ENCODE measurements around the gene S100A7A.
"Not testable (repeated sequence)": the region's sequence is repeated elsewhere in the genome, so short reads cannot be mapped to it uniquely, and the experiment has no call there.

Gene S100A7A

DNA sequence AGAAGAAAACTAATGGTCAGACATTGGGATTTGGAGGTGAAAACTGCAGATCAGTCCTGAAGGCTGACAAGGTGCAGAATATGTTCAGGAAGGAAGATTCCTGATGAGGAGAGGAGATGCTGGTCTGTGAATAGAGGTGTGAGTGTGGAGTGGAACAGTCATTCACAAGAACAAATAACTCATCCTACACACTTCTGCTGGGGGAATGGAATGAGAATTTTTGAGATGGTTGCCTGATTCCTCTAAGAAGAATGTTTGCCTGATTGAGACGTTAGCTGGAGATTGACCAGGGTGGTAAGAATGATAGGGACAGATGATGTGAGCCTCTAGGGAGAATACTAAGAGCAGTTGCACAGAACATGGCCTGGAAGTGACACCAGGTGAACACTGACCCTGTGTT is 40.1 kb downstream of the S100A7A start:
- H3K36me3 ChIP-seq (ENCODE audit: control insufficient read depth, insufficient read depth, low read length): no peaks in the 10 kb centered on the region
- H3K4me1 ChIP-seq (ENCODE audit: control insufficient read depth, insufficient read depth, low read length): no peaks in the 10 kb centered on the region
- no peaks in the 10 kb centered on the region for H3K9me3 ChIP-seq (ENCODE audit: control insufficient read depth, low read length)
- peaks cover 2% of the 10 kb centered on the region for H3K27me3 ChIP-seq (ENCODE audit: control insufficient read depth, insufficient read depth, low read length, poor library complexity, severe bottlenecking)
- H3K27ac ChIP-seq (ENCODE audit: insufficient read depth, low read depth, low read length, poor library complexity, severe bottlenecking): no peak overlapping the region
- 82 to 88% methylated on average over 1 of the region's 1 CpG for WGBS, 2 experiments
- no peak overlapping the region for H3K4me3 ChIP-seq (ENCODE audit: insufficient read depth, low read depth, low read length)

GRCh38 chr1:153459655-153460054 is 43.3 kb downstream of the S100A7A start:
- no peak overlapping the region for H3K27ac ChIP-seq (ENCODE audit: insufficient read depth, low read depth, low read length, poor library complexity, severe bottlenecking)
- 90 to 96% methylated on average over 2 of the region's 2 CpGs for WGBS, 2 experiments
- H3K9me3 ChIP-seq (ENCODE audit: control insufficient read depth, low read length): no peaks in the 10 kb centered on the region
- no peak overlapping the region for H3K4me3 ChIP-seq (ENCODE audit: insufficient read depth, low read depth, low read length)
- no peaks in the 10 kb centered on the region for H3K36me3 ChIP-seq (ENCODE audit: control insufficient read depth, insufficient read depth, low read length)
- no peaks in the 10 kb centered on the region for H3K27me3 ChIP-seq (ENCODE audit: control insufficient read depth, insufficient read depth, low read length, poor library complexity, severe bottlenecking)
- no peaks in the 10 kb centered on the region for H3K4me1 ChIP-seq (ENCODE audit: control insufficient read depth, insufficient read depth, low read length)

GRCh38 chr1:153460551-153460950 is 44.2 kb downstream of the S100A7A start, which contains the start of gene S100A7:
Gene S100A7 (minus strand): TSS chr1:153460651. CDS start chr1:153459013, 1,638 bp downstream.
- Histone ChIP-seq H3K27me3 (ENCODE audit: control insufficient read depth, insufficient read depth, low read length, poor library complexity, severe bottlenecking) (no peaks in the 10 kb centered on the region), H3K9me3 (ENCODE audit: control insufficient read depth, low read length) (no peaks in the 10 kb centered on the region), H3K4me1 (ENCODE audit: control insufficient read depth, insufficient read depth, low read length) (no peaks in the 10 kb centered on the region), H3K36me3 (ENCODE audit: control insufficient read depth, insufficient read depth, low read length) (no peaks in the 10 kb centered on the region), H3K4me3 (ENCODE audit: insufficient read depth, low read depth, low read length) (no peak within 1 kb of the TSS), H3K27ac (ENCODE audit: insufficient read depth, low read depth, low read length, poor library complexity, severe bottlenecking) (no peak within 1 kb of the TSS)
- 90 to 93% methylated on average over 4 of the region's 4 CpGs for WGBS, 2 experiments

DNA sequence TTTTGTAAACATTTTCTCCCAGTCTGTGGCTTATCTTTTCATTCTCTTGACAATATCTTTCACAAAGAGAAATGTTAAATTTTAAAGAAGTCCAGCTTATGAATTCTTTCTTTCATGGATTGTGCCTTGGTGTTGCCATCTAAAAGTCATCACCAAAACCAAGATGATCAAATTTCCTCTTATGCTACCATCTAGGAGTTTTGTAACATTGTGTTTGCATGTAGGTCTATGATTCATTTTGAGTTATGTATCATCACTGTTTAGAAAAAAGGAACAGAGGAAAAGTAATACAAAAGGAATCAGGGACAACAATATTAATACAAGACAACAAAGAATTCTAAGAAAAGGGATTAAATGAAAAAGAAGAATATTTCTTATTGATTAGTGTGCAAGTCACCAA is 46.4 kb downstream of the S100A7A start:
- not testable (repeated sequence) for H3K27ac ChIP-seq (ENCODE audit: insufficient read depth, low read depth, low read length, poor library complexity, severe bottlenecking); H3K4me1 ChIP-seq (ENCODE audit: control insufficient read depth, insufficient read depth, low read length); H3K9me3 ChIP-seq (ENCODE audit: control insufficient read depth, low read length); H3K4me3 ChIP-seq (ENCODE audit: insufficient read depth, low read depth, low read length); H3K36me3 ChIP-seq (ENCODE audit: control insufficient read depth, insufficient read depth, low read length); H3K27me3 ChIP-seq (ENCODE audit: control insufficient read depth, insufficient read depth, low read length, poor library complexity, severe bottlenecking)

GRCh38 chr1:153465811-153466636 is 49.7 kb downstream of the S100A7A start:
- Histone ChIP-seq H3K4me3 (ENCODE audit: insufficient read depth, low read depth, low read length) (no peak overlapping the region), H3K9me3 (ENCODE audit: control insufficient read depth, low read length) (no peaks in the 10 kb centered on the region), H3K27ac (ENCODE audit: insufficient read depth, low read depth, low read length, poor library complexity, severe bottlenecking) (no peak overlapping the region), H3K36me3 (ENCODE audit: control insufficient read depth, insufficient read depth, low read length) (no peaks in the 10 kb centered on the region), H3K4me1 (ENCODE audit: control insufficient read depth, insufficient read depth, low read length) (no peaks in the 10 kb centered on the region), H3K27me3 (ENCODE audit: control insufficient read depth, insufficient read depth, low read length, poor library complexity, severe bottlenecking) (no peaks in the 10 kb centered on the region)
- 24 to 25% methylated on average over 22 to 23 of the region's 23 CpGs for WGBS, 2 experiments

DNA sequence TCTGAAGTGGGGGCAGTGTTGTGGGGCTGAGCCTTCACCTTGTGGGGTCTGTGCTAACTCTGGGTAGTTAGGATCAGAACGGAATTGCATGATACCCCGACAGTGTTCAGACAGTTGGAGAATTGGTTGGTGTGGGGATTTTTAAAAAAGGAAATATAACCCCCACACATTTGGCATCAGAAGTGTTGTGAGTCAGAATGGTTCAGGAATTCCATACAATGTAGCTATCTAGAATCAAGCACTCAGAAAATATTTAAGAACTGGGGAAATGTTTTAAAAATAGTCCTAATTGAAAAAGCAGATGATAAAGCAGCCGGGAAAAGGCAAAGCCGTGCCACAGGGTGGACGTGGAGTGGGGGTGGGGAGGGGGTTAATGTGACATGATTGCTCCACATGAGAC is 50.6 kb downstream of the S100A7A start:
- no peak overlapping the region for H3K4me3 ChIP-seq (ENCODE audit: insufficient read depth, low read depth, low read length)
- WGBS, 2 experiments: 82 to 85% methylated on average over 5 of the region's 5 CpGs
- H3K36me3 ChIP-seq (ENCODE audit: control insufficient read depth, insufficient read depth, low read length): no peaks in the 10 kb centered on the region
- H3K27ac ChIP-seq (ENCODE audit: insufficient read depth, low read depth, low read length, poor library complexity, severe bottlenecking): no peak overlapping the region
- H3K4me1 ChIP-seq (ENCODE audit: control insufficient read depth, insufficient read depth, low read length): no peaks in the 10 kb centered on the region
- peaks cover 2% of the 10 kb centered on the region for H3K9me3 ChIP-seq (ENCODE audit: control insufficient read depth, low read length)
- H3K27me3 ChIP-seq (ENCODE audit: control insufficient read depth, insufficient read depth, low read length, poor library complexity, severe bottlenecking): no peaks in the 10 kb centered on the region

DNA sequence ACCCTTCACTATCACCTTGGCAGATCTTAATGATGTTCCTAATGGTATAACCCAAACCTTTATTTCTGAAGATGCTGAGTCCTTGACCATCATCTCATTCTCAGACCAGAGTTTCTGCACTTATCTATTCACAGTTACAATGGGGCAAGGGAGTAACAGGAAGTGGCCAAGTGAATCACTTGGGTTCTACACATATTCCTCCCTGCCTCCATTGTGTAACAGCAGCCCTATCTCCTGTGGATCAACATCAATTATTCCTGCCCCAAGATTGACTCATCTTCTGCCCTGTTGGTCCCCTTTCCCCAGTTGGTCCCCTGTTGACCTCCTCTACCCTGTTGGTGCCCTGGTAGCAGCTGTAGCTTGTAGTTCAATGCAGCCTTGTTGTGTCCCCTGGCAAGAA is 54.4 kb downstream of the S100A7A start:
- Histone ChIP-seq H3K9me3 (ENCODE audit: control insufficient read depth, low read length) (peaks cover 2% of the 10 kb centered on the region), H3K4me3 (ENCODE audit: insufficient read depth, low read depth, low read length) (no peak overlapping the region), H3K27ac (ENCODE audit: insufficient read depth, low read depth, low read length, poor library complexity, severe bottlenecking) (no peak overlapping the region), H3K4me1 (ENCODE audit: control insufficient read depth, insufficient read depth, low read length) (no peaks in the 10 kb centered on the region), H3K27me3 (ENCODE audit: control insufficient read depth, insufficient read depth, low read length, poor library complexity, severe bottlenecking) (no peaks in the 10 kb centered on the region), H3K36me3 (ENCODE audit: control insufficient read depth, insufficient read depth, low read length) (no peaks in the 10 kb centered on the region)

Data from ectodermal cell (in vitro differentiated cells).